K562 (cell line): ENCODE measurements around the gene AFG1L. TPM values are rescaled to one million over a fixed set of nuclear protein-coding genes. Genes with fewer than 3 reads are reported as not detected.

Experiments used
- ARID3B ChIP-seq: fragments of 250-450 bp; sonication (Bioruptor Pico); IDR thresholded peaks from 2 replicates; pipeline ENCODE4 v1.4.0; 2020; ENCODE audit warnings: borderline replicate concordance
- CLOCK ChIP-seq: fragments of 250-450 bp; sonication (Bioruptor Pico); IDR thresholded peaks from 2 replicates; pipeline ENCODE4 v1.4.0; 2020; ENCODE audit warnings: mild to moderate bottlenecking, moderate library complexity, borderline replicate concordance
- FOXO4 ChIP-seq: fragments of 450-650 bp; formaldehyde crosslinking; IDR thresholded peaks from 2 replicates; pipeline ENCODE4 v1.4.0; 2020; ENCODE audit warnings: mild to moderate bottlenecking, moderate library complexity
- KHSRP ChIP-seq: fragments of 450-650 bp; IDR thresholded peaks from 2 replicates; pipeline ENCODE4 v1.6.1; 2017
- MBD2 ChIP-seq: sonication (generic); IDR thresholded peaks from 2 replicates; pipeline ENCODE4 v1.6.1; 2016; ENCODE audit warnings: low read depth, borderline replicate concordance
- MLX ChIP-seq, 2 experiments: fragments of 450-650 bp in 1 of 2; sonication (generic) in 1 of 2; formaldehyde crosslinking; conservative IDR thresholded peaks; 2 replicates each; pipeline versions ENCODE4 v1.4.0 to v1.8.1; 2020 to 2022; ENCODE audit warnings: mild to moderate bottlenecking in 1 of 2, missing genetic modification reagents in 1 of 2
- POLR3A ChIP-seq: IDR thresholded peaks from 2 replicates; pipeline ENCODE4 v1.6.1; 2011; ENCODE audit warnings: borderline replicate concordance, mild to moderate bottlenecking, moderate library complexity; ENCODE audit not compliant: insufficient read length, insufficient read depth; ENCODE audit errors: extremely low read depth
- TOE1 ChIP-seq, 2 experiments: fragments of 450-650 bp in 1 of 2; sonication (generic) in 1 of 2; formaldehyde crosslinking in 1 of 2; IDR thresholded peaks; 2 replicates each; pipeline versions ENCODE4 v1.7.1 to v1.8.0; 2016 to 2022; ENCODE audit warnings: borderline replicate concordance in 2 of 2, mild to moderate bottlenecking in 2 of 2, antibody characterized with exemption in 1 of 2, inconsistent platforms in 1 of 2, low read depth in 1 of 2, missing genetic modification reagents in 1 of 2, moderate library complexity in 1 of 2
- ZNF197 ChIP-seq: fragments of 200-800 bp; sonication (Bioruptor generic); IDR thresholded peaks from 2 replicates; pipeline ENCODE4 v1.6.1; 2016; ENCODE audit warnings: low read depth, missing genetic modification characterization, missing compliant biosample characterization
- ZNF217 ChIP-seq: sonication (generic); formaldehyde crosslinking; IDR thresholded peaks from 2 replicates; pipeline ENCODE4 v1.8.0; 2022; ENCODE audit warnings: mild to moderate bottlenecking, missing genetic modification reagents
- ZNF3 ChIP-seq: fragments of 250-450 bp; sonication (Bioruptor Pico); IDR thresholded peaks from 2 replicates; pipeline ENCODE4 v1.5.0; 2021; ENCODE audit warnings: mild to moderate bottlenecking, moderate library complexity
- ZNF324 ChIP-seq: fragments of 250-450 bp; sonication (Bioruptor Pico); IDR thresholded peaks from 2 replicates; pipeline ENCODE4 v1.4.0; 2020; ENCODE audit warnings: mild to moderate bottlenecking
- ZNF347 ChIP-seq: fragments of 450-650 bp; formaldehyde crosslinking; IDR thresholded peaks from 2 replicates; pipeline ENCODE4 v1.4.0; 2020; ENCODE audit warnings: low read depth, mild to moderate bottlenecking, moderate library complexity
- ZNF398 ChIP-seq: fragments of 250-450 bp; sonication (Bioruptor Pico); IDR thresholded peaks from 2 replicates; pipeline ENCODE4 v1.8.0; 2021; ENCODE audit warnings: moderate library complexity, mild to moderate bottlenecking, inconsistent platforms
- ZNF507 ChIP-seq: conservative IDR thresholded peaks from 2 replicates; pipeline ENCODE4 v1.6.1; 2017; ENCODE audit warnings: missing genetic modification characterization, missing compliant biosample characterization
- ZNF583 ChIP-seq: fragments of 250-450 bp; sonication (Bioruptor Pico); IDR thresholded peaks from 2 replicates; pipeline ENCODE4 v1.4.0; 2020
- ZNF644 ChIP-seq: fragments of 200-800 bp; sonication (Bioruptor generic); IDR thresholded peaks from 2 replicates; pipeline ENCODE4 v1.6.1; 2016; ENCODE audit warnings: low read depth, missing genetic modification characterization, missing compliant biosample characterization
- ZNF79 ChIP-seq: fragments of 250-450 bp; sonication (Bioruptor Pico); IDR thresholded peaks from 2 replicates; pipeline ENCODE4 v1.4.0; 2020; ENCODE audit warnings: low read depth, mild to moderate bottlenecking, moderate library complexity
- polyA plus RNA-seq, 8 experiments: library from polyadenylated mRNA; depleted of rRNA in 4 of 8; stranded (reverse) in 5 of 8; unstranded in 3 of 8; fragments of >200 nt; fragmentation: Nextera tagmentation in 2 of 8; fragmentation: Illumina TruSeq in 1 of 8; extraction: Ambion mirVana in 2 of 8; extraction: Trizol in 1 of 8; gene quantifications; 2 replicates each; pipeline versions ENCODE4 v1.2.1 to v1.2.3, GENCODE V29; 2011 to 2014; ENCODE audit warnings: inconsistent platforms in 1 of 8, missing spikeins in 1 of 8
- total RNA-seq, 7 experiments: library from RNA; depleted of rRNA in 6 of 7; stranded (reverse); fragments of >200 nt in 6 of 7; fragmentation: Illumina TruSeq in 2 of 7; extraction: Trizol in 2 of 7; gene quantifications; 2 replicates each; pipeline versions ENCODE4 v1.2.1 to v1.2.3, GENCODE V29; 2011 to 2021; ENCODE audit warnings: low replicate concordance in 1 of 7

The AFG1L gene
- total and polyA plus RNA-seq, 9 of the 15 experiments (the other 6 are each of a cell fraction or from before 2014, with no cell fraction given): 2.2 to 15.5 (median 5.8) TPM

- TF ChIP-seq MLX (CRISPR knock-in tag; conservative IDR thresholded peaks at IDR 0.05) (no peak), ZNF398 (CRISPR knock-in tag) (no peak), ZNF644 (peak; percentile 82; the same call in 1 of the 2 replicates), ZNF79 (CRISPR knock-in tag) (no peak), POLR3A (no peak), ZNF347 (CRISPR knock-in tag) (no peak), ZNF583 (CRISPR knock-in tag) (peak; percentile 75; the same call in 1 of the 2 replicates), FOXO4 (CRISPR knock-in tag) (no peak), ZNF197 (CRISPR knock-in tag) (peak; percentile 84), TOE1 (IDR thresholded peaks at IDR 0.05; ENCODE audit: borderline replicate concordance) (no peak), TOE1 (CRISPR knock-in tag; IDR thresholded peaks at IDR 0.05; ENCODE audit: borderline replicate concordance, low read depth) (no peak; the same call in 1 of the 2 replicates), KHSRP (no peak), MBD2 (no peak), ARID3B (CRISPR knock-in tag) (no peak), ZNF217 (CRISPR knock-in tag) (no peak), ZNF324 (CRISPR knock-in tag) (no peak), ZNF3 (no peak), CLOCK (CRISPR knock-in tag) (no peak), ZNF507 (tag) (no peak)
Observed at GRCh38 chr6:108361312-108361932, 66.6 kb downstream of the AFG1L start (continued).
